Erythroblast (primary cell): ENCODE results near the gene DISP2.

Experiments
- GATA1 ChIP-seq: IDR thresholded peaks from 2 replicates; pipeline ENCODE4 v1.6.1; 2011; ENCODE audit warnings: low read depth, mild to moderate bottlenecking, control low read depth, low read length, moderate library complexity
- POLR2A ChIP-seq: IDR thresholded peaks from 2 replicates; pipeline ENCODE4 v1.6.1; 2011; ENCODE audit warnings: mild to moderate bottlenecking, low read length

DNA sequence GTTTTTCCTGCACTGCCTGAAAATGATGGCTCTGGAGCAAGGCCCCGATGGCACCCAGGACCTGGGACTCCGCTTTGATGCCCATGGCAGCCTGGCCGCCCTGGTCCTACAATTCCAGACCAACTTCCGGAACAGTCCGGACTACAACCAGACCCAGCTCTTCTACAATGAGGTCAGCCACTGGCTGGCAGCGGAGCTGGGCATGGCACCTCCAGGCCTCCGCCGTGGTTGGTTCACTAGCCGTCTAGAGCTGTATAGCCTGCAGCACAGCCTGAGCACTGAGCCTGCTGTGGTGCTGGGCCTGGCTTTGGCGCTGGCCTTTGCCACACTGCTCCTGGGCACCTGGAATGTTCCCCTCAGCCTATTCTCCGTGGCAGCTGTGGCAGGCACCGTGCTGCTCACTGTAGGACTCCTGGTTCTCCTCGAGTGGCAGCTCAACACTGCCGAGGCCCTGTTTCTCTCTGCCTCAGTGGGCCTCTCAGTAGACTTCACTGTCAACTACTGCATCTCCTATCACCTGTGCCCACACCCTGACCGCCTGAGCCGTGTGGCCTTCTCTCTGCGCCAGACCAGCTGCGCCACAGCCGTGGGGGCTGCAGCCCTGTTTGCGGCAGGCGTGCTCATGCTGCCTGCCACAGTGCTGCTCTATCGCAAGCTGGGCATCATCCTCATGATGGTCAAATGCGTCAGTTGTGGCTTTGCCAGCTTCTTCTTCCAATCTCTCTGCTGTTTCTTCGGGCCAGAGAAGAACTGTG is 10.9 kb downstream of the DISP2 start:
- no peak for TF ChIP-seq POLR2A
- no peak for TF ChIP-seq GATA1
